Osteoblast (primary cell): ENCODE results near the gene TBC1D10A. TPM values are rescaled to one million over a fixed set of nuclear protein-coding genes. Genes with fewer than 3 reads are reported as not detected.

ENCODE experiments used
- DNase-seq: peaks from one replicate; pipeline ENCODE4 v3.0.0; 2011; ENCODE audit warnings: low spot score, mixed read lengths; ENCODE audit not compliant: insufficient read length; ENCODE audit errors: missing footprints
- H2AFZ ChIP-seq: 2 replicates; pipeline ENCODE4 v1.6.0; 2011; ENCODE audit warnings: mild to moderate bottlenecking, low read length
- H3K27ac ChIP-seq: 2 replicates; pipeline ENCODE4 v1.5.1; 2011; ENCODE audit warnings: mild to moderate bottlenecking, low read depth, low read length, moderate library complexity
- H3K27me3 ChIP-seq: 2 replicates; pipeline ENCODE4 v1.6.0; 2012; ENCODE audit warnings: mild to moderate bottlenecking, control low read depth, inconsistent platforms, low read length, moderate library complexity; ENCODE audit not compliant: insufficient read depth
- H3K36me3 ChIP-seq: 2 replicates; pipeline ENCODE4 v1.5.1; 2011; ENCODE audit warnings: mild to moderate bottlenecking, low read length, control low read depth, moderate library complexity; ENCODE audit not compliant: insufficient read depth
- H3K4me1 ChIP-seq: 2 replicates; pipeline ENCODE4 v1.5.1; 2011; ENCODE audit warnings: mild to moderate bottlenecking, low read length, control low read depth, moderate library complexity; ENCODE audit not compliant: insufficient read depth
- H3K4me2 ChIP-seq: 2 replicates; pipeline ENCODE4 v1.6.0; 2011; ENCODE audit warnings: mild to moderate bottlenecking, low read length; ENCODE audit not compliant: insufficient read depth
- H3K4me3 ChIP-seq: fragments of 200-600 bp; sonication (generic); 3 replicates; pipeline ENCODE4 v1.5.1; 2012; ENCODE audit warnings: mild to moderate bottlenecking, low read length, inconsistent platforms; ENCODE audit not compliant: insufficient read depth
- H3K79me2 ChIP-seq: 2 replicates; pipeline ENCODE4 v1.6.0; 2012; ENCODE audit warnings: mild to moderate bottlenecking, low read length, control low read depth, inconsistent platforms; ENCODE audit not compliant: insufficient read depth
- H3K9me3 ChIP-seq: 2 replicates; pipeline ENCODE4 v1.5.1; 2011; ENCODE audit warnings: low read depth, low read length, control low read depth
- H4K20me1 ChIP-seq: 2 replicates; pipeline ENCODE4 v1.6.0; 2012; ENCODE audit warnings: mild to moderate bottlenecking, low read length, control low read depth; ENCODE audit not compliant: insufficient read depth
- CTCF ChIP-seq: IDR thresholded peaks from 2 replicates; pipeline ENCODE4 v1.5.1; 2011; ENCODE audit warnings: mild to moderate bottlenecking, low read depth, low read length, moderate library complexity; ENCODE audit errors: extremely low read depth
- total RNA-seq: library from RNA; depleted of rRNA; stranded (reverse); fragments of >200 nt; gene quantifications from 2 replicates; pipeline ENCODE4 v1.2.3, GENCODE V29; 2012

TBC1D10A gene
- total RNA-seq, 1 donor = 32.9 TPM

- no peaks in the 10 kb centered on the region for H4K20me1 ChIP-seq
- no peak for TF ChIP-seq CTCF
- no peak overlapping the region for H3K4me2 ChIP-seq
- peak; percentile 88 for DNase-seq
- no peak overlapping the region for H2AFZ ChIP-seq
- H3K4me1 ChIP-seq = peaks cover 52% of the 10 kb centered on the region
- H3K9me3 ChIP-seq = no peaks in the 10 kb centered on the region
- H3K79me2 ChIP-seq = peaks cover 35% of the 10 kb centered on the region
- H3K27me3 ChIP-seq = no peaks in the 10 kb centered on the region
- peaks cover under 1% of the 10 kb centered on the region for H3K36me3 ChIP-seq
- no peak overlapping the region for H3K4me3 ChIP-seq
- peak overlapping the region; percentile 96 for H3K27ac ChIP-seq
Observed at GRCh38 chr22:30250039-30250565, 76.6 kb downstream of the TBC1D10A start.

- Histone ChIP-seq H3K4me2 (no peak overlapping the region), H3K79me2 (peaks cover 43% of the 10 kb centered on the region), H2AFZ (no peak overlapping the region), H3K36me3 (peaks cover 8% of the 10 kb centered on the region), H3K9me3 (no peaks in the 10 kb centered on the region), H3K4me1 (peaks cover 59% of the 10 kb centered on the region), H3K27me3 (no peaks in the 10 kb centered on the region), H3K4me3 (no peak overlapping the region), H3K27ac (peak overlapping the region; percentile 96), H4K20me1 (no peaks in the 10 kb centered on the region)
- DNase-seq = peak; percentile 91
- no peak for TF ChIP-seq CTCF
Observed at GRCh38 chr22:30249049-30250038, 77.4 kb downstream of the TBC1D10A start.

GRCh38 chr22:30248484-30248883 is 78.3 kb downstream of the TBC1D10A start:
- no peak overlapping the region for H3K4me2 ChIP-seq
- peaks cover 16% of the 10 kb centered on the region for H3K36me3 ChIP-seq
- no peaks in the 10 kb centered on the region for H3K9me3 ChIP-seq
- TF ChIP-seq CTCF = no peak
- peaks cover 51% of the 10 kb centered on the region for H3K79me2 ChIP-seq
- peaks cover 5% of the 10 kb centered on the region for H4K20me1 ChIP-seq
- H3K27me3 ChIP-seq = no peaks in the 10 kb centered on the region
- H3K4me3 ChIP-seq = no peak overlapping the region
- no peak for DNase-seq
- H3K4me1 ChIP-seq = peaks cover 62% of the 10 kb centered on the region
- peak overlapping the region; percentile 96 for H3K27ac ChIP-seq
- H2AFZ ChIP-seq = no peak overlapping the region

- H3K4me2 ChIP-seq = no peak overlapping the region
Observed at GRCh38 chr22:30247974-30248373, 78.8 kb downstream of the TBC1D10A start.

More at GRCh38 chr22:30247974-30248373, 78.8 kb downstream of the TBC1D10A start:
- H3K79me2 ChIP-seq = peaks cover 56% of the 10 kb centered on the region
- DNase-seq = no peak
- no peak overlapping the region for H2AFZ ChIP-seq
- no peak for TF ChIP-seq CTCF
- peak overlapping the region; percentile 96 for H3K27ac ChIP-seq
- peaks cover 21% of the 10 kb centered on the region for H3K36me3 ChIP-seq
- peaks cover 6% of the 10 kb centered on the region for H4K20me1 ChIP-seq
- peaks cover 65% of the 10 kb centered on the region for H3K4me1 ChIP-seq
- no peaks in the 10 kb centered on the region for H3K9me3 ChIP-seq
- no peak overlapping the region for H3K4me3 ChIP-seq
- no peaks in the 10 kb centered on the region for H3K27me3 ChIP-seq
